Liver (tissue), 3 donors: Measurements from ENCODE around the gene WEE1.

Source experiments
- ATF3 ChIP-seq: IDR thresholded peaks from 2 replicates; pipeline ENCODE4 v1.6.1; 2016; ENCODE audit warnings: antibody characterized with exemption
- FOXA1 ChIP-seq: IDR thresholded peaks from 2 replicates; pipeline ENCODE4 v1.6.1; 2016; ENCODE audit warnings: antibody characterized with exemption
- FOXA2 ChIP-seq: IDR thresholded peaks from 2 replicates; pipeline ENCODE4 v1.6.1; 2016; ENCODE audit warnings: antibody characterized with exemption
- GABPA ChIP-seq, 2 donors: IDR thresholded peaks in 1 of 2; conservative IDR thresholded peaks in 1 of 2; 2 replicates each; pipeline ENCODE4 v1.6.1; 2016; ENCODE audit warnings: antibody characterized with exemption in 2 of 2, mild to moderate bottlenecking in 1 of 2, moderate library complexity in 1 of 2
- JUND ChIP-seq, 2 donors: IDR thresholded peaks; 2 replicates each; pipeline ENCODE4 v1.6.1; 2016; ENCODE audit warnings: antibody characterized with exemption in 2 of 2
- RAD21 ChIP-seq, 2 donors: IDR thresholded peaks; 2 replicates each; pipeline ENCODE4 v1.6.1; 2016; ENCODE audit warnings: antibody characterized with exemption in 2 of 2, mild to moderate bottlenecking in 2 of 2
- TAF1 ChIP-seq: conservative IDR thresholded peaks from 2 replicates; pipeline ENCODE4 v1.6.1; 2016; ENCODE audit warnings: antibody characterized with exemption, mild to moderate bottlenecking
- TF ChIP-seq, protein P1 (sequence below): fragments of 150-350 bp; IDR thresholded peaks from 2 replicates; pipeline ENCODE4 v1.5.1; 2017; ENCODE audit warnings: improper control_type of control experiment, low read depth, low read length; ENCODE audit not compliant: missing input control
- TF ChIP-seq, protein P2 (sequence below): IDR thresholded peaks from 2 replicates; pipeline ENCODE4 v1.6.1; 2016; ENCODE audit warnings: antibody characterized with exemption, mild to moderate bottlenecking
- donor health status: healthy.
- donor health status: healthy.

- TF ChIP-seq TAF1 = no peak
- TF ChIP-seq, protein P1, sequence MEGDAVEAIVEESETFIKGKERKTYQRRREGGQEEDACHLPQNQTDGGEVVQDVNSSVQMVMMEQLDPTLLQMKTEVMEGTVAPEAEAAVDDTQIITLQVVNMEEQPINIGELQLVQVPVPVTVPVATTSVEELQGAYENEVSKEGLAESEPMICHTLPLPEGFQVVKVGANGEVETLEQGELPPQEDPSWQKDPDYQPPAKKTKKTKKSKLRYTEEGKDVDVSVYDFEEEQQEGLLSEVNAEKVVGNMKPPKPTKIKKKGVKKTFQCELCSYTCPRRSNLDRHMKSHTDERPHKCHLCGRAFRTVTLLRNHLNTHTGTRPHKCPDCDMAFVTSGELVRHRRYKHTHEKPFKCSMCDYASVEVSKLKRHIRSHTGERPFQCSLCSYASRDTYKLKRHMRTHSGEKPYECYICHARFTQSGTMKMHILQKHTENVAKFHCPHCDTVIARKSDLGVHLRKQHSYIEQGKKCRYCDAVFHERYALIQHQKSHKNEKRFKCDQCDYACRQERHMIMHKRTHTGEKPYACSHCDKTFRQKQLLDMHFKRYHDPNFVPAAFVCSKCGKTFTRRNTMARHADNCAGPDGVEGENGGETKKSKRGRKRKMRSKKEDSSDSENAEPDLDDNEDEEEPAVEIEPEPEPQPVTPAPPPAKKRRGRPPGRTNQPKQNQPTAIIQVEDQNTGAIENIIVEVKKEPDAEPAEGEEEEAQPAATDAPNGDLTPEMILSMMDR = no peak
- no peak for TF ChIP-seq GABPA (IDR thresholded peaks at IDR 0.05 in 1 of 2, conservative IDR thresholded peaks at IDR 0.05 in 1 of 2)
- TF ChIP-seq, protein P2, sequence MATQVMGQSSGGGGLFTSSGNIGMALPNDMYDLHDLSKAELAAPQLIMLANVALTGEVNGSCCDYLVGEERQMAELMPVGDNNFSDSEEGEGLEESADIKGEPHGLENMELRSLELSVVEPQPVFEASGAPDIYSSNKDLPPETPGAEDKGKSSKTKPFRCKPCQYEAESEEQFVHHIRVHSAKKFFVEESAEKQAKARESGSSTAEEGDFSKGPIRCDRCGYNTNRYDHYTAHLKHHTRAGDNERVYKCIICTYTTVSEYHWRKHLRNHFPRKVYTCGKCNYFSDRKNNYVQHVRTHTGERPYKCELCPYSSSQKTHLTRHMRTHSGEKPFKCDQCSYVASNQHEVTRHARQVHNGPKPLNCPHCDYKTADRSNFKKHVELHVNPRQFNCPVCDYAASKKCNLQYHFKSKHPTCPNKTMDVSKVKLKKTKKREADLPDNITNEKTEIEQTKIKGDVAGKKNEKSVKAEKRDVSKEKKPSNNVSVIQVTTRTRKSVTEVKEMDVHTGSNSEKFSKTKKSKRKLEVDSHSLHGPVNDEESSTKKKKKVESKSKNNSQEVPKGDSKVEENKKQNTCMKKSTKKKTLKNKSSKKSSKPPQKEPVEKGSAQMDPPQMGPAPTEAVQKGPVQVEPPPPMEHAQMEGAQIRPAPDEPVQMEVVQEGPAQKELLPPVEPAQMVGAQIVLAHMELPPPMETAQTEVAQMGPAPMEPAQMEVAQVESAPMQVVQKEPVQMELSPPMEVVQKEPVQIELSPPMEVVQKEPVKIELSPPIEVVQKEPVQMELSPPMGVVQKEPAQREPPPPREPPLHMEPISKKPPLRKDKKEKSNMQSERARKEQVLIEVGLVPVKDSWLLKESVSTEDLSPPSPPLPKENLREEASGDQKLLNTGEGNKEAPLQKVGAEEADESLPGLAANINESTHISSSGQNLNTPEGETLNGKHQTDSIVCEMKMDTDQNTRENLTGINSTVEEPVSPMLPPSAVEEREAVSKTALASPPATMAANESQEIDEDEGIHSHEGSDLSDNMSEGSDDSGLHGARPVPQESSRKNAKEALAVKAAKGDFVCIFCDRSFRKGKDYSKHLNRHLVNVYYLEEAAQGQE = no peak
- TF ChIP-seq FOXA1 = no peak
- TF ChIP-seq JUND (IDR thresholded peaks at IDR 0.05) = no peak
- TF ChIP-seq RAD21 (IDR thresholded peaks at IDR 0.05) = no peak
- no peak for TF ChIP-seq ATF3
- TF ChIP-seq FOXA2 = no peak
These were observed 51.0 kb downstream of the WEE1 start for GRCh38 chr11:9624448-9624847.
